HepG2 (cell line): Measurements from ENCODE around the gene PTGES3. TPM values are rescaled to one million over a fixed set of nuclear protein-coding genes. Genes with fewer than 3 reads are reported as not detected.
A peak's percentile ranks its signal among the peaks of the same experiment; 100 is the strongest.

Source experiments
- CCAR2 ChIP-seq: fragments of 200-400 bp; formaldehyde crosslinking; optimal IDR thresholded peaks from 2 replicates; pipeline ENCODE3; 2018; ENCODE audit warnings: low read depth, mild to moderate bottlenecking, low read length, moderate library complexity
- EEA1 ChIP-seq: sonication (generic); formaldehyde crosslinking; IDR thresholded peaks from 2 replicates; pipeline ENCODE4 v1.5.1; 2020; ENCODE audit warnings: mild to moderate bottlenecking, missing genetic modification reagents, borderline replicate concordance
- GFI1 ChIP-seq: sonication (generic); formaldehyde crosslinking; IDR thresholded peaks from 2 replicates; pipeline ENCODE4 v1.5.0; 2020; ENCODE audit warnings: missing genetic modification reagents, mild to moderate bottlenecking, borderline replicate concordance
- KDM6A ChIP-seq: IDR thresholded peaks from 2 replicates; pipeline ENCODE4 v1.6.1; 2016; ENCODE audit warnings: low read depth
- KLF13 ChIP-seq: sonication (generic); formaldehyde crosslinking; IDR thresholded peaks from 2 replicates; pipeline ENCODE4 v1.4.0; 2020; ENCODE audit warnings: mild to moderate bottlenecking, missing genetic modification reagents
- NONO ChIP-seq, 2 experiments: fragments of 450-650 bp in 1 of 2; sonication (generic) in 1 of 2; formaldehyde crosslinking in 1 of 2; IDR thresholded peaks in 1 of 2; conservative IDR thresholded peaks in 1 of 2; 2 replicates each; pipeline versions ENCODE4 v1.6.1 to v1.8.0; 2017 to 2022; ENCODE audit warnings: mild to moderate bottlenecking in 1 of 2, missing genetic modification reagents in 1 of 2, moderate library complexity in 1 of 2
- PLRG1 ChIP-seq: fragments of 450-650 bp; conservative IDR thresholded peaks from 2 replicates; pipeline ENCODE4 v1.6.1; 2016
- SAP130 ChIP-seq: IDR thresholded peaks from 2 replicates; pipeline ENCODE4 v1.6.1; 2016; ENCODE audit warnings: low read depth
- SPEN ChIP-seq: sonication (generic); formaldehyde crosslinking; IDR thresholded peaks from 2 replicates; pipeline ENCODE4 v1.5.1; 2020; ENCODE audit warnings: low read depth, mild to moderate bottlenecking, missing genetic modification reagents
- ZC3H4 ChIP-seq: sonication (generic); formaldehyde crosslinking; IDR thresholded peaks from 2 replicates; pipeline ENCODE4 v1.4.0; 2020; ENCODE audit warnings: missing genetic modification reagents, borderline replicate concordance
- ZNF136 ChIP-seq: sonication (generic); formaldehyde crosslinking; IDR thresholded peaks from 2 replicates; pipeline ENCODE4 v1.8.1; 2022; ENCODE audit warnings: low read depth, mild to moderate bottlenecking, moderate library complexity, missing genetic modification reagents
- ZNF703 ChIP-seq: sonication (generic); formaldehyde crosslinking; IDR thresholded peaks from 2 replicates; pipeline ENCODE4 v1.5.1; 2020; ENCODE audit warnings: missing genetic modification reagents, mild to moderate bottlenecking, moderate library complexity, borderline replicate concordance
- polyA plus RNA-seq, 8 experiments: library from polyadenylated mRNA; depleted of rRNA in 3 of 8; stranded (reverse) in 7 of 8; unstranded in 1 of 8; fragments of >200 nt; fragmentation: Illumina TruSeq in 4 of 8; extraction: Trizol in 4 of 8; gene quantifications; 2 replicates each; pipeline versions ENCODE4 v1.2.1 to v1.2.3, GENCODE V29; 2011 to 2016; ENCODE audit warnings: low read depth in 4 of 8, missing spikeins in 1 of 8, mixed read lengths in 1 of 8; ENCODE audit not compliant: insufficient read depth in 1 of 8
- total RNA-seq, 5 experiments: library from RNA; depleted of rRNA; stranded (reverse); fragments of >200 nt; fragmentation: Illumina TruSeq; extraction: Trizol; gene quantifications; 2 replicates each; pipeline ENCODE4 v1.2.3, GENCODE V29; 2016; ENCODE audit warnings: low read depth in 1 of 5
- TF ChIP-seq, protein P1 (sequence below): sonication (generic); formaldehyde crosslinking; IDR thresholded peaks from 2 replicates; pipeline ENCODE4 v1.9.0; 2022; ENCODE audit warnings: low read depth, missing genetic modification reagents
- TF ChIP-seq, protein P2 (sequence below): sonication (generic); formaldehyde crosslinking; IDR thresholded peaks from 2 replicates; pipeline ENCODE4 v1.8.1; 2023; ENCODE audit warnings: missing genetic modification reagents, inconsistent platforms, borderline replicate concordance
- TF ChIP-seq, protein P3 (sequence below): sonication (generic); formaldehyde crosslinking; IDR thresholded peaks from 2 replicates; pipeline ENCODE4 v1.8.1; 2023; ENCODE audit warnings: missing genetic modification reagents, mild to moderate bottlenecking, borderline replicate concordance
- TF ChIP-seq, protein P4 (sequence below): sonication (generic); formaldehyde crosslinking; IDR thresholded peaks from 2 replicates; pipeline ENCODE4 v1.8.0; 2022; ENCODE audit warnings: missing genetic modification reagents, mild to moderate bottlenecking, borderline replicate concordance
- TF ChIP-seq, protein P5 (sequence below): sonication (generic); formaldehyde crosslinking; IDR thresholded peaks from 2 replicates; pipeline ENCODE4 v1.5.0; 2020; ENCODE audit warnings: missing genetic modification reagents
- TF ChIP-seq, protein P6 (sequence below): sonication (generic); formaldehyde crosslinking; IDR thresholded peaks from 2 replicates; pipeline ENCODE4 v1.4.0; 2020; ENCODE audit warnings: mild to moderate bottlenecking, missing genetic modification reagents

Gene PTGES3
- total and polyA plus RNA-seq, 2 of the 13 experiments (the other 11 are each of a cell fraction or from before 2014, with no cell fraction given) = 54.4 to 159 TPM

DNA sequence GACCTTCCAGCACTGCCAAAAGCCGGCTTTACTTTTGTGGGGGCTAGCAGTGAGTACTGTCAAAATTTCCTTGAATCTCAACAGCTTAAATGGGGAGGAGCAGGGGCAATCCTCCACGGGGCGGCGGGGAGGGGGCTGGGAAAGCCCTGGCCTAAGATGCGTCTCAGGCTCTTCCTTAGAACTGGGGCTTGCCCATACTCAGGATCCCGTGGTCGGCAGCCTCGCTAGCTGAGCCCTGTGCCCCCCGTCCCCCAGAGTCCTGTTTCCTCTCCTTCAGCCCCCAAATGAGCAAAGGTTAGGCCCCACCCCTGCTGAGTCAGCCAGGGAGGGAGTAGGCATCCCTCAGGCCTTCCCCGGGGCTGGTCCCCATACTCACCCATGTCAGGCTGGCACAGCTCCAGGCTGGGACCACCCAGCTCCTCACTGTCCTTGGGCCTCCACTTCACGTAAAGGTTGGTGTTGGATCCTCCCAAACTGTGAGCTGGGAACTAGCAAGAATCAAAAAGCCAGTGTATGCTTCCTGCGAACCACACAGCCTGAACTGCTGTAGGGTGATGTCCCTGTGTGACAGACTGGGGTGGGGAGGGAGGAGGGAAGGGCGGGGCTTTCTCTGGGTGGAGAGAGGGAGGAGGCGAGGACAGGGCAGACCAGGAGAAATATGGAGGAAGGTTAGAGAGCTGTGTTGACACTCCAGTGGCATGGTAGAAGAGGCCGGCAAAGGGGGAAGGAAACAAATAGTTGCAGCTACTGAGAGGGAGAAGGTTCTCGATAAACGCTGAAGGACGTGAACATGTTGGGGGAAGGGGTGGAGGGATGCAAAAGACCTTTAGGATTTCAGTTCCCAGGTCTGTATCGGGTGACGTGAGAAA lies 52.0 kb downstream of the PTGES3 start (continued):
- TF ChIP-seq, protein P1, sequence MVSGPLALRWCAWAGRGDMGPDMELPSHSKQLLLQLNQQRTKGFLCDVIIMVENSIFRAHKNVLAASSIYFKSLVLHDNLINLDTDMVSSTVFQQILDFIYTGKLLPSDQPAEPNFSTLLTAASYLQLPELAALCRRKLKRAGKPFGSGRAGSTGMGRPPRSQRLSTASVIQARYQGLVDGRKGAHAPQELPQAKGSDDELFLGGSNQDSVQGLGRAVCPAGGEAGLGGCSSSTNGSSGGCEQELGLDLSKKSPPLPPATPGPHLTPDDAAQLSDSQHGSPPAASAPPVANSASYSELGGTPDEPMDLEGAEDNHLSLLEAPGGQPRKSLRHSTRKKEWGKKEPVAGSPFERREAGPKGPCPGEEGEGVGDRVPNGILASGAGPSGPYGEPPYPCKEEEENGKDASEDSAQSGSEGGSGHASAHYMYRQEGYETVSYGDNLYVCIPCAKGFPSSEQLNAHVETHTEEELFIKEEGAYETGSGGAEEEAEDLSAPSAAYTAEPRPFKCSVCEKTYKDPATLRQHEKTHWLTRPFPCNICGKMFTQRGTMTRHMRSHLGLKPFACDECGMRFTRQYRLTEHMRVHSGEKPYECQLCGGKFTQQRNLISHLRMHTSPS (CRISPR knock-in tag) = peak; percentile 25; the same call in 1 of the 2 replicates
- TF ChIP-seq, protein P2, sequence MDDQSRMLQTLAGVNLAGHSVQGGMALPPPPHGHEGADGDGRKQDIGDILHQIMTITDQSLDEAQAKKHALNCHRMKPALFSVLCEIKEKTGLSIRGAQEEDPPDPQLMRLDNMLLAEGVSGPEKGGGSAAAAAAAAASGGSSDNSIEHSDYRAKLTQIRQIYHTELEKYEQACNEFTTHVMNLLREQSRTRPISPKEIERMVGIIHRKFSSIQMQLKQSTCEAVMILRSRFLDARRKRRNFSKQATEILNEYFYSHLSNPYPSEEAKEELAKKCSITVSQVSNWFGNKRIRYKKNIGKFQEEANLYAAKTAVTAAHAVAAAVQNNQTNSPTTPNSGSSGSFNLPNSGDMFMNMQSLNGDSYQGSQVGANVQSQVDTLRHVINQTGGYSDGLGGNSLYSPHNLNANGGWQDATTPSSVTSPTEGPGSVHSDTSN (CRISPR knock-in tag) = no peak
- TF ChIP-seq, protein P3, sequence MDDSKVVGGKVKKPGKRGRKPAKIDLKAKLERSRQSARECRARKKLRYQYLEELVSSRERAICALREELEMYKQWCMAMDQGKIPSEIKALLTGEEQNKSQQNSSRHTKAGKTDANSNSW (CRISPR knock-in tag) = no peak
- TF ChIP-seq GFI1 (CRISPR knock-in tag) (0 out of 2 replicates have a peak, but pooled peaks have one; percentile 43), KLF13 (CRISPR knock-in tag) (peak; percentile 67; the same call in 1 of the 2 replicates), SPEN (CRISPR knock-in tag) (peak; percentile 3; the same call in 1 of the 2 replicates), CCAR2 (peak; percentile 35), PLRG1 (no peak), SAP130 (CRISPR knock-in tag) (peak; percentile 64), NONO (IDR thresholded peaks at IDR 0.05) (no peak), NONO (CRISPR knock-in tag; conservative IDR thresholded peaks at IDR 0.05) (0 out of 2 replicates have a peak, but pooled peaks have one; percentile 27), EEA1 (CRISPR knock-in tag) (no peak), ZC3H4 (CRISPR knock-in tag) (peak; percentile 48; the same call in 1 of the 2 replicates), ZNF136 (CRISPR knock-in tag) (peak; percentile 65; the same call in 1 of the 2 replicates), KDM6A (CRISPR knock-in tag) (no peak), ZNF703 (no peak)
- TF ChIP-seq, protein P4, sequence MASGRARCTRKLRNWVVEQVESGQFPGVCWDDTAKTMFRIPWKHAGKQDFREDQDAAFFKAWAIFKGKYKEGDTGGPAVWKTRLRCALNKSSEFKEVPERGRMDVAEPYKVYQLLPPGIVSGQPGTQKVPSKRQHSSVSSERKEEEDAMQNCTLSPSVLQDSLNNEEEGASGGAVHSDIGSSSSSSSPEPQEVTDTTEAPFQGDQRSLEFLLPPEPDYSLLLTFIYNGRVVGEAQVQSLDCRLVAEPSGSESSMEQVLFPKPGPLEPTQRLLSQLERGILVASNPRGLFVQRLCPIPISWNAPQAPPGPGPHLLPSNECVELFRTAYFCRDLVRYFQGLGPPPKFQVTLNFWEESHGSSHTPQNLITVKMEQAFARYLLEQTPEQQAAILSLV (CRISPR knock-in tag) = 0 out of 2 replicates have a peak, but pooled peaks have one; percentile 10
- TF ChIP-seq, protein P5, sequence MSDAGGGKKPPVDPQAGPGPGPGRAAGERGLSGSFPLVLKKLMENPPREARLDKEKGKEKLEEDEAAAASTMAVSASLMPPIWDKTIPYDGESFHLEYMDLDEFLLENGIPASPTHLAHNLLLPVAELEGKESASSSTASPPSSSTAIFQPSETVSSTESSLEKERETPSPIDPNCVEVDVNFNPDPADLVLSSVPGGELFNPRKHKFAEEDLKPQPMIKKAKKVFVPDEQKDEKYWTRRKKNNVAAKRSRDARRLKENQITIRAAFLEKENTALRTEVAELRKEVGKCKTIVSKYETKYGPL (CRISPR knock-in tag) = no peak
- TF ChIP-seq, protein P6, sequence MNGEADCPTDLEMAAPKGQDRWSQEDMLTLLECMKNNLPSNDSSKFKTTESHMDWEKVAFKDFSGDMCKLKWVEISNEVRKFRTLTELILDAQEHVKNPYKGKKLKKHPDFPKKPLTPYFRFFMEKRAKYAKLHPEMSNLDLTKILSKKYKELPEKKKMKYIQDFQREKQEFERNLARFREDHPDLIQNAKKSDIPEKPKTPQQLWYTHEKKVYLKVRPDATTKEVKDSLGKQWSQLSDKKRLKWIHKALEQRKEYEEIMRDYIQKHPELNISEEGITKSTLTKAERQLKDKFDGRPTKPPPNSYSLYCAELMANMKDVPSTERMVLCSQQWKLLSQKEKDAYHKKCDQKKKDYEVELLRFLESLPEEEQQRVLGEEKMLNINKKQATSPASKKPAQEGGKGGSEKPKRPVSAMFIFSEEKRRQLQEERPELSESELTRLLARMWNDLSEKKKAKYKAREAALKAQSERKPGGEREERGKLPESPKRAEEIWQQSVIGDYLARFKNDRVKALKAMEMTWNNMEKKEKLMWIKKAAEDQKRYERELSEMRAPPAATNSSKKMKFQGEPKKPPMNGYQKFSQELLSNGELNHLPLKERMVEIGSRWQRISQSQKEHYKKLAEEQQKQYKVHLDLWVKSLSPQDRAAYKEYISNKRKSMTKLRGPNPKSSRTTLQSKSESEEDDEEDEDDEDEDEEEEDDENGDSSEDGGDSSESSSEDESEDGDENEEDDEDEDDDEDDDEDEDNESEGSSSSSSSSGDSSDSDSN (CRISPR knock-in tag) = peak; percentile 36; the same call in 1 of the 2 replicates
